Raji (cell line): Measurements from ENCODE around the gene NGDN.

Experiments
- POLR2A ChIP-seq: IDR thresholded peaks from 2 replicates; pipeline ENCODE4 v1.6.1; 2011; ENCODE audit warnings: low read depth, low read length, control low read depth; ENCODE audit not compliant: insufficient read depth

The NGDN gene

DNA sequence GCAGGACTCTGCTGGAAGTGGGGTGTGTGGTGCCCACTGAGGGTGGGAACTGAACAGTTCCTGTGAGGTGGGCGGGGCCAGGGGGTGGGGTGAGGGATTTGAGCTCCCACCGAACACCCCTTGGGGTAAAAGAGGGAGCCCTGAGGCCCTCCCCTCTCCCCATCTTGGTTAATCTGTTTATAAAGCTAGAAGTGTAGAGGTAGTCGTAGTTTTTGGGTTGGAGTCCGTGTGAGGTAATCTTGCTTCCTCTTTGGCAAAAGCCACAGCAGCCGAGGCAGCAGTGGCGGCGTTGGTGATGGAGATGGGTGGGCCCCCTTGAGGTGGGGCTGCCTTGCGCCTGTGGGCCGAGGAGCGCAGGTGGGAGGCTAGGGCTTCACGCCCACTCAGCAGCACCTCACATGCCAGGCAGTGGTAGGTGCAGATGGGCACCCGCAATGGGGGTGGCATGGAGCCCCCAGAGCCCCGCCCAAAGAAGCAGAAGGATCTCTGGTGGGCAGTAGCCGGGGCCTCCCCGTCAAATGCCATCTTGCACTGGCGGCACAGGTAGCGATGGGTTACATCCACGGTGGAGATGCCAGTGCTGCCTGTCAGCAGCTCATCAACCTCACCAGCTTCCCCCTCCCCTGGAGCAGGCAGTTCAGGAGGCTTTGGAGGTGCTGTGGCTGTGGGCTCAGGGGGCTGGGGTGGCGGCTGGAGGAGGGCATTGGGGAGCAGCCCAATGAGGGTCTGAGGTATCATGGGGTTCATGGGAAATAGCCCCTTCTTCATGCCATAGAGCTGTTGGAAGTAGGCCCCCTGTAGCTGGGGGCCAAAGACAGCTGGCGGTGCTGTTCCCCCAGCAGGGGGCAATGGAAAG, 52.5 kb downstream of the NGDN start:
- no peak for TF ChIP-seq POLR2A

GRCh38 chr14:23522643-23523198, 53.2 kb downstream of the NGDN start:
- no peak for TF ChIP-seq POLR2A

- no peak for TF ChIP-seq POLR2A
These were observed 53.9 kb downstream of the NGDN start for GRCh38 chr14:23523229-23524016.

GRCh38 chr14:23524954-23525353, 55.5 kb downstream of the NGDN start:
- TF ChIP-seq POLR2A: no peak

DNA sequence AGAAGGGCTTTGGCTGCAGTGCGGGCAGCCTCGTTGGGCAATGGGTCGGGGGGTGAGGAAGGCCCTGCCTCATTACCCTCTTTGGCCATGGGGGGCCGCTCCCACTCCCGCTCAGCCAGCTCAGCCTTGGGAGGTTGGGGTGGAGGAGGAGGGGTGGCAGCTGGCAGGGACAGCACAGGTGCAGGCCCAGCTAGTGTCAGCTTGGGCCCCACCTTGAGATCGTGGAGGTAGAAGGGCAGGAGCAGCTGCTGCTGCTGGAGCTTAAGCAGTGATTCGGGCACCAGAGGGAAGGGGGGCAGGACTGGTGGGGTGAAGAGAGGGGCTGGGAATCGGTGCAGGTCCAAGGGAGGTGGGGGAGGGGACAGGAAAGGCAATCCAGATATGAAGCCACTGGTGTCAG, 56.1 kb downstream of the NGDN start:
- no peak for TF ChIP-seq POLR2A
